PFSK-1 (cell line): ENCODE results near the gene RTL5. TPM values are rescaled to one million over a fixed set of nuclear protein-coding genes. Genes with fewer than 3 reads are reported as not detected.

Source experiments
- FOXP2 ChIP-seq: optimal IDR thresholded peaks from 2 replicates; pipeline ENCODE3; 2011; ENCODE audit warnings: borderline replicate concordance, control low read depth, inconsistent platforms; ENCODE audit not compliant: insufficient read depth; ENCODE audit errors: extremely low read length, extremely low read depth
- POLR2AphosphoS5 ChIP-seq: IDR thresholded peaks from 2 replicates; pipeline ENCODE4 v1.6.1; 2012; ENCODE audit warnings: low read depth, mild to moderate bottlenecking, control low read depth, low read length, moderate library complexity
- SIN3A ChIP-seq: IDR thresholded peaks from 2 replicates; pipeline ENCODE4 v1.6.1; 2012; ENCODE audit warnings: mild to moderate bottlenecking, low read length, moderate library complexity, borderline replicate concordance; ENCODE audit not compliant: insufficient read depth
- TAF1 ChIP-seq: IDR thresholded peaks from 2 replicates; pipeline ENCODE4 v1.6.1; 2012; ENCODE audit warnings: low read length, control low read depth, borderline replicate concordance; ENCODE audit not compliant: insufficient read depth
- polyA plus RNA-seq: library from polyadenylated mRNA; unstranded; fragments of >200 nt; gene quantifications from one replicate; pipeline ENCODE4 v1.2.1, GENCODE V29; 2012; ENCODE audit warnings: low read depth, missing spikeins; ENCODE audit not compliant: insufficient read length
- TF ChIP-seq, protein P1 (sequence below), 2 experiments: IDR thresholded peaks; 2 replicates each; pipeline versions ENCODE4 v1.6.1 to v1.8.0; 2011 to 2012; ENCODE audit warnings: low read depth in 2 of 2, low read length in 2 of 2, control low read depth in 1 of 2, inconsistent platforms in 1 of 2, mild to moderate bottlenecking in 1 of 2, moderate library complexity in 1 of 2; ENCODE audit not compliant: insufficient read depth in 1 of 2

Gene RTL5
- polyA plus RNA-seq = 8.9 TPM

- 0 out of 2 replicates have a peak, but pooled peaks have one; percentile 12 for TF ChIP-seq TAF1
- TF ChIP-seq, protein P1, sequence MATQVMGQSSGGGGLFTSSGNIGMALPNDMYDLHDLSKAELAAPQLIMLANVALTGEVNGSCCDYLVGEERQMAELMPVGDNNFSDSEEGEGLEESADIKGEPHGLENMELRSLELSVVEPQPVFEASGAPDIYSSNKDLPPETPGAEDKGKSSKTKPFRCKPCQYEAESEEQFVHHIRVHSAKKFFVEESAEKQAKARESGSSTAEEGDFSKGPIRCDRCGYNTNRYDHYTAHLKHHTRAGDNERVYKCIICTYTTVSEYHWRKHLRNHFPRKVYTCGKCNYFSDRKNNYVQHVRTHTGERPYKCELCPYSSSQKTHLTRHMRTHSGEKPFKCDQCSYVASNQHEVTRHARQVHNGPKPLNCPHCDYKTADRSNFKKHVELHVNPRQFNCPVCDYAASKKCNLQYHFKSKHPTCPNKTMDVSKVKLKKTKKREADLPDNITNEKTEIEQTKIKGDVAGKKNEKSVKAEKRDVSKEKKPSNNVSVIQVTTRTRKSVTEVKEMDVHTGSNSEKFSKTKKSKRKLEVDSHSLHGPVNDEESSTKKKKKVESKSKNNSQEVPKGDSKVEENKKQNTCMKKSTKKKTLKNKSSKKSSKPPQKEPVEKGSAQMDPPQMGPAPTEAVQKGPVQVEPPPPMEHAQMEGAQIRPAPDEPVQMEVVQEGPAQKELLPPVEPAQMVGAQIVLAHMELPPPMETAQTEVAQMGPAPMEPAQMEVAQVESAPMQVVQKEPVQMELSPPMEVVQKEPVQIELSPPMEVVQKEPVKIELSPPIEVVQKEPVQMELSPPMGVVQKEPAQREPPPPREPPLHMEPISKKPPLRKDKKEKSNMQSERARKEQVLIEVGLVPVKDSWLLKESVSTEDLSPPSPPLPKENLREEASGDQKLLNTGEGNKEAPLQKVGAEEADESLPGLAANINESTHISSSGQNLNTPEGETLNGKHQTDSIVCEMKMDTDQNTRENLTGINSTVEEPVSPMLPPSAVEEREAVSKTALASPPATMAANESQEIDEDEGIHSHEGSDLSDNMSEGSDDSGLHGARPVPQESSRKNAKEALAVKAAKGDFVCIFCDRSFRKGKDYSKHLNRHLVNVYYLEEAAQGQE (IDR thresholded peaks at IDR 0.05; ENCODE audit: insufficient read depth in 1 of 2, low read depth in 2 of 2, low read length in 2 of 2) = no peak
These were observed at the start of gene RTL5 for GRCh38 chrX:72131317-72132294. TSS of gene RTL5 (minus strand) at chrX:72131915.

DNA sequence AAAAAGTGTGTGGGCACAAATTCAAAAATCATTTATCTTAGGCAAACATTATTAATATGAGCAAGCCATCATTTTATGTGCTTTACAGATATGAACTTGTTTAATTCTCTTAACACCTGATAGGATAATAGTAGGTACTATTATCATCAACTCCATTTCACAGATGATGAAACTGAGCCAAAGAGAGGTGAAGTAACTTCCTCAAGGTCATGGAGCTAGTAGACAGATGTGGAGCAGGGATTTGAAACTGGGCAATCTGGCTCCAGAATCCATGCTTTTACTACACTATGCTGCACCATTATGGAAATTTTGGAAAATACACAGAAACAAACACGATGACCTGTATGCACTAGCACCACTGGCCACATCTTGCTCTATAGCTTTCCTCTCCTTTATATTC, 48.8 kb upstream of the RTL5 start:
- TF ChIP-seq, protein P1 (IDR thresholded peaks at IDR 0.05; ENCODE audit: insufficient read depth in 1 of 2, low read depth in 2 of 2, low read length in 2 of 2) = no peak
- TF ChIP-seq FOXP2 (no peak), TAF1 (no peak), POLR2AphosphoS5 (no peak), SIN3A (no peak)

DNA sequence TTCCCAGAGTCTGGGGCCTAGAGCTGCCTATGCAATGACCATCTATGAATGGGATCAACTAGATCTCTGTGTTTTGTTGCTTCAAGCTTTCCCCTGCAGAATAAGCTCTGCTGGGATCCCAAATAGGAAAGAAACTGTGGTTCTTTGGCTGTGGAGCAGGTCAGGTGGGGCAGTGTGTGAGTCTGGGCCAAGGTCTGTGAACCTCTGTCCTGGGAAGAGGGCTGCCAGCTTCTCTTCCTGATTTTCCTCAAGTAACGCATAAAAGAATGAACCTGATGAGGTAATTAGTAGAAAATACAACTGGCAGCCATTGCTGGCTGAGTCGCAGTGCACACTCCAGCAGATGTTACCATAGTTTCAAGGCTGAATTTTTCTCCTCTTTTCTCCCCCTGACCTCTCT, 45.3 kb upstream of the RTL5 start:
- TF ChIP-seq POLR2AphosphoS5 = no peak
- TF ChIP-seq, protein P1 (IDR thresholded peaks at IDR 0.05; ENCODE audit: insufficient read depth in 1 of 2, low read depth in 2 of 2, low read length in 2 of 2) = no peak

DNA sequence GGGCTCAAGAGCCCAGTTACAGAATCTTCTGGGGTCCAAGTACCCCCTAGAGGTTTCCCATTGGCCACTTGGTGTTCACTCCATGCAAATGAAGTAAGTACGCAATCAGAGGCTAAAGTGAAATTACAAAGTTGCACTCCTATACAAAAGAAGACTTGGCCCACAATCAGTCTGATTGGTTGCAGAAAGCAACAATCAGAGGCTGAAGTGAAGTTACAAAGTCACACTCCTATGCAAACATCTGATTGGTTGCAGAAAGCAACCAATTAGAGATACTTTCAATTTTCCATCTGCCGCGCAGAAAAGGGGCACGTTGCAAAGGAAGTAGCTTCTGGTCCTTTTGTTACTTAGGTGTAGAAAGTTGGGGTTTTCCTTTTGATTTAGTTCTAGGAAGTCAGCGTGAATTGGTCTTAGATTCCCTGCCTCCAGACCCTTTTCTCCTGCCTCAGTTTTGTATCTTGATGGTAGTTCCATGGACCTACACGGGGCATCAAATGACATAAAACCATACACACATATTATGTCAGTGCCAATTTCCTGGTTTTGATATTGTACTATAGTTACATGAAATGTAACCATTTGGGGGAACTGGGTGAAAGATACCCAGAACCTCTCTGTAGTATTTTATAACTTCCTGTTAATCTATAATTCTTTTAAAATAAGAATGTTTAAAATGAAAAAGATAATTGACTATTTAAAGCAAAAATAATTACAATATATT, 37.5 kb upstream of the RTL5 start:
- TF ChIP-seq POLR2AphosphoS5 (no peak), SIN3A (no peak), FOXP2 (no peak), TAF1 (no peak)
- TF ChIP-seq, protein P1 (IDR thresholded peaks at IDR 0.05; ENCODE audit: insufficient read depth in 1 of 2, low read depth in 2 of 2, low read length in 2 of 2) = no peak
